Smooth muscle cell (in vitro differentiated cells): ENCODE measurements around the gene ARMH3. TPM values are rescaled to one million over a fixed set of nuclear protein-coding genes. Genes with fewer than 3 reads are reported as not detected.
"Not testable (repeated sequence)": the region's sequence is repeated elsewhere in the genome, so short reads cannot be mapped to it uniquely, and the experiment has no call there.

Experiments
- DNase-seq: peaks from one replicate; lab custom pipeline; 2025; ENCODE audit not compliant: unreplicated experiment; lab: John Stamatoyannopoulos, UW
- H2AFZ ChIP-seq: fragments of 200-600 bp; sonication (generic); 2 replicates; pipeline ENCODE4 v1.6.0; 2016; ENCODE audit warnings: antibody characterized with exemption, low read depth, mild to moderate bottlenecking
- H3F3A ChIP-seq: fragments of 200-600 bp; sonication (generic); 2 replicates; pipeline ENCODE4 v1.6.0; 2017; ENCODE audit warnings: antibody characterized with exemption, low read depth
- H3K27ac ChIP-seq: fragments of 200-600 bp; sonication (generic); 2 replicates; pipeline ENCODE4 v1.5.1; 2016; ENCODE audit warnings: low read depth, mild to moderate bottlenecking
- H3K27me3 ChIP-seq: fragments of 200-600 bp; sonication (generic); 2 replicates; pipeline ENCODE4 v1.6.1; 2016; ENCODE audit warnings: low read depth, mild to moderate bottlenecking
- H3K36me3 ChIP-seq: fragments of 200-600 bp; sonication (generic); 2 replicates; pipeline ENCODE4 v1.5.1; 2016; ENCODE audit warnings: low read depth
- H3K4me1 ChIP-seq: fragments of 200-600 bp; sonication (generic); 2 replicates; pipeline ENCODE4 v1.5.1; 2016; ENCODE audit warnings: low read depth
- H3K4me2 ChIP-seq: fragments of 200-600 bp; sonication (generic); 2 replicates; pipeline ENCODE4 v1.6.0; 2016; ENCODE audit warnings: mild to moderate bottlenecking
- H3K4me3 ChIP-seq: fragments of 200-600 bp; sonication (generic); 2 replicates; pipeline ENCODE4 v1.5.1; 2016; ENCODE audit warnings: mild to moderate bottlenecking
- H3K79me2 ChIP-seq: fragments of 200-600 bp; sonication (generic); 2 replicates; pipeline ENCODE4 v1.6.0; 2016; ENCODE audit warnings: low read depth, mild to moderate bottlenecking
- H3K9ac ChIP-seq: fragments of 200-600 bp; sonication (generic); 2 replicates; pipeline ENCODE4 v1.6.0; 2016; ENCODE audit warnings: low read depth
- H3K9me3 ChIP-seq: fragments of 200-600 bp; sonication (generic); replicated peaks from 2 replicates; pipeline ENCODE4 v1.5.1; 2016; ENCODE audit warnings: low read depth
- H4K20me1 ChIP-seq: fragments of 200-600 bp; sonication (generic); 2 replicates; pipeline ENCODE4 v1.6.0; 2016; ENCODE audit warnings: low read depth
- WGBS: methylation state at CpG from one replicate; pipeline ENCODE4 v1.1.7; 2016; ENCODE audit warnings: low lambda C conversion rate; 5-methylcytosine and 5-hydroxymethylcytosine counted together
- polyA plus RNA-seq: library from polyadenylated mRNA; unstranded; fragments of >200 nt; fragmentation: Nextera tagmentation; extraction: Ambion mirVana; gene quantifications from 2 replicates; pipeline ENCODE4 v1.2.1, GENCODE V29; 2016
- total RNA-seq: library from RNA; depleted of rRNA; stranded (reverse); fragments of >200 nt; gene quantifications from 2 replicates; pipeline ENCODE4 v1.2.3, GENCODE V29; 2014
- TF ChIP-seq, protein P1 (sequence below): fragments of 200-600 bp; sonication (generic); IDR thresholded peaks from 2 replicates; pipeline ENCODE4 v1.5.1; 2017; ENCODE audit warnings: borderline replicate concordance, mild to moderate bottlenecking, antibody characterized with exemption; ENCODE audit not compliant: insufficient read depth, poor library complexity, severe bottlenecking

The ARMH3 gene
- total and polyA plus RNA-seq, 2 experiments from 2014 or later = 7.6 to 10.8 TPM

- H3K4me1 ChIP-seq = no peaks in the 10 kb centered on the region
- DNase-seq = no peak
- peaks cover 27% of the 10 kb centered on the region for H4K20me1 ChIP-seq
- peaks cover 5% of the 10 kb centered on the region for H3F3A ChIP-seq
- no peak overlapping the region for H3K4me2 ChIP-seq
- no peak overlapping the region for H3K27ac ChIP-seq
- H3K9ac ChIP-seq = no peak overlapping the region
- H3K79me2 ChIP-seq = no peaks in the 10 kb centered on the region
- H3K36me3 ChIP-seq = peaks cover 2% of the 10 kb centered on the region
- no peaks in the 10 kb centered on the region for H3K9me3 ChIP-seq
- H3K27me3 ChIP-seq = no peaks in the 10 kb centered on the region
- 85% methylated on average over 3 of the region's 3 CpGs for WGBS
- TF ChIP-seq, protein P1, sequence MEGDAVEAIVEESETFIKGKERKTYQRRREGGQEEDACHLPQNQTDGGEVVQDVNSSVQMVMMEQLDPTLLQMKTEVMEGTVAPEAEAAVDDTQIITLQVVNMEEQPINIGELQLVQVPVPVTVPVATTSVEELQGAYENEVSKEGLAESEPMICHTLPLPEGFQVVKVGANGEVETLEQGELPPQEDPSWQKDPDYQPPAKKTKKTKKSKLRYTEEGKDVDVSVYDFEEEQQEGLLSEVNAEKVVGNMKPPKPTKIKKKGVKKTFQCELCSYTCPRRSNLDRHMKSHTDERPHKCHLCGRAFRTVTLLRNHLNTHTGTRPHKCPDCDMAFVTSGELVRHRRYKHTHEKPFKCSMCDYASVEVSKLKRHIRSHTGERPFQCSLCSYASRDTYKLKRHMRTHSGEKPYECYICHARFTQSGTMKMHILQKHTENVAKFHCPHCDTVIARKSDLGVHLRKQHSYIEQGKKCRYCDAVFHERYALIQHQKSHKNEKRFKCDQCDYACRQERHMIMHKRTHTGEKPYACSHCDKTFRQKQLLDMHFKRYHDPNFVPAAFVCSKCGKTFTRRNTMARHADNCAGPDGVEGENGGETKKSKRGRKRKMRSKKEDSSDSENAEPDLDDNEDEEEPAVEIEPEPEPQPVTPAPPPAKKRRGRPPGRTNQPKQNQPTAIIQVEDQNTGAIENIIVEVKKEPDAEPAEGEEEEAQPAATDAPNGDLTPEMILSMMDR = no peak
- no peak overlapping the region for H3K4me3 ChIP-seq
- H2AFZ ChIP-seq = no peak overlapping the region
These were observed 48.2 kb downstream of the ARMH3 start for GRCh38 chr10:102007796-102008195.

DNA sequence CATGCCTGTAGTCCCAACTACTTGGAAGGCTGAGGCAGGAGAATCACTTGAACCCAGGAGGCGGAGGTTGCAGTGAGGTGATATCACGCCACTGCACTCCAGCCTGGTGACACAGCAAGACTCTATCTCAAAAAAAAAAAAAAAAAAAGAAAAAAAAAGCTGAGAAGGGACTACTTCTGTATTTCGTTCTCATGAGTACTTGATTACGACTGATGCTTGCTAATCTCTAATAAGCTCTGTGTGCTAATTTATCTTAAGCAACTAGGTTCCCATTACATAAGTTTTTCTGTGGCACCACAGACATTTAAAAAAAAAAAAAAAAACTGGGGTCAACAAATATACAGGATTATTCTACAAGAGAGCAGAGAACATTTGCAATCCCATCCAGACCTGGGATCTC lies 48.9 kb downstream of the ARMH3 start:
- not testable (repeated sequence) for DNase-seq, H3K27me3 ChIP-seq
- WGBS = 100% methylated on average over 4 of the region's 4 CpGs

GRCh38 chr10:102004376-102004775 lies 51.6 kb downstream of the ARMH3 start:
- Histone ChIP-seq H3K4me2 (no peak overlapping the region), H4K20me1 (peaks cover 56% of the 10 kb centered on the region), H2AFZ (no peak overlapping the region), H3K9me3 (no peaks in the 10 kb centered on the region), H3K4me1 (peaks cover 7% of the 10 kb centered on the region), H3K4me3 (no peak overlapping the region), H3K27ac (no peak overlapping the region), H3K79me2 (no peaks in the 10 kb centered on the region), H3F3A (no peaks in the 10 kb centered on the region), H3K9ac (no peak overlapping the region), H3K27me3 (no peaks in the 10 kb centered on the region), H3K36me3 (no peaks in the 10 kb centered on the region)
- DNase-seq = no peak
- TF ChIP-seq, protein P1 = no peak

More for the DNA sequence above, 48.9 kb downstream of the ARMH3 start:
- H3K9ac ChIP-seq, H3F3A ChIP-seq, H3K36me3 ChIP-seq, H3K4me1 ChIP-seq, H2AFZ ChIP-seq, H3K79me2 ChIP-seq, H3K27ac ChIP-seq, H3K4me2 ChIP-seq, H3K9me3 ChIP-seq, H3K4me3 ChIP-seq: not testable (repeated sequence)
- peaks cover 33% of the 10 kb centered on the region for H4K20me1 ChIP-seq

DNA sequence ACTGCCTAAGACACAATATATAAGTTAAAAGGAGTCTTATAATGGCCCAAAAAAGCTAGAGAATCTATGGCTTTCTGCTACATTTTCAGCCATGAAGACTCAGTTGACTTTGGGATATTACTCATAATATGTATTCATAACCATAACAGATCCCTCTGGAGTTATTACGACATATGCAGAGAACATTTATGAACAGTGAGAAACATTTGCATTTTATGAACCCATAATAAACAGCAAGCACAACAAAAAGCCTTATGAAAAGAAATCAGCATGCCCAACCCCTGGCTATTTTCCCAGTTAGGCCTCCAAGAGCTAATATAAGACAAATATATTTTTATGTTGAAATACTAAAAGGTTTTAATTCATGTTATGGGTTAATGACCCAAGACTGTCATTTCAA lies 52.4 kb downstream of the ARMH3 start:
- H3K9ac ChIP-seq = no peak overlapping the region
- H4K20me1 ChIP-seq = peaks cover 54% of the 10 kb centered on the region
- no peaks in the 10 kb centered on the region for H3K9me3 ChIP-seq
- H3K4me3 ChIP-seq = no peak overlapping the region
- WGBS = 100% methylated on average over 1 of the region's 1 CpG
- no peaks in the 10 kb centered on the region for H3K79me2 ChIP-seq
- no peak overlapping the region for H3K4me2 ChIP-seq
- H3F3A ChIP-seq = no peaks in the 10 kb centered on the region
- DNase-seq = no peak
- H3K4me1 ChIP-seq = peaks cover 7% of the 10 kb centered on the region
- H3K27ac ChIP-seq = no peak overlapping the region
- no peak overlapping the region for H2AFZ ChIP-seq
- TF ChIP-seq, protein P1 = no peak
- H3K27me3 ChIP-seq = no peaks in the 10 kb centered on the region
- H3K36me3 ChIP-seq = no peaks in the 10 kb centered on the region
